Left forelimb (tissue), 1 donor: ENCODE data around the gene PTTG1.

Experiments used
- DNase-seq: peaks from one replicate; pipeline ENCODE4 v3.0.0-alpha.2; 2018; ENCODE audit warnings: low spot score

PTTG1 gene

GRCh38 chr5:160473681-160474080, 52.0 kb downstream of the PTTG1 start:
- DNase-seq = no peak

- DNase-seq = no peak
Measured at GRCh38 chr5:160474084-160474483, 52.4 kb downstream of the PTTG1 start.

GRCh38 chr5:160475864-160476438, 54.3 kb downstream of the PTTG1 start:
- no peak for DNase-seq

- DNase-seq = no peak
Measured at GRCh38 chr5:160477266-160477970, 55.8 kb downstream of the PTTG1 start.

- no peak for DNase-seq
Measured at GRCh38 chr5:160478163-160478562, 56.5 kb downstream of the PTTG1 start.
